Right atrium auricular region (tissue), 2 donors: ENCODE results near the gene TMEM201. TPM values are rescaled to one million over a fixed set of nuclear protein-coding genes. Genes with fewer than 3 reads are reported as not detected.
"Not testable (repeated sequence)": the region's sequence is repeated elsewhere in the genome, so short reads cannot be mapped to it uniquely, and the experiment has no call there.

Experiments used
- DNase-seq: peaks from one replicate; pipeline ENCODE4 v3.0.0-alpha.2; 2019; ENCODE audit warnings: low spot score
- H3K27ac ChIP-seq, 2 donors: fragments of 200-600 bp; sonication (generic); 1 replicate in 1 of 2; 2 replicates in 1 of 2; pipeline ENCODE4 v1.5.1; 2016 to 2019
- H3K27me3 ChIP-seq, 2 donors: fragments of 200-600 bp; sonication (generic); one replicate each; pipeline versions ENCODE4 v1.5.1 to v1.6.0; 2017 to 2019
- H3K36me3 ChIP-seq: fragments of 200-600 bp; sonication (generic); one replicate; pipeline ENCODE4 v1.5.1; 2016
- H3K4me1 ChIP-seq, 2 donors: fragments of 200-600 bp; sonication (generic); one replicate each; pipeline versions ENCODE4 v1.5.1 to v1.6.0; 2017 to 2019
- H3K4me3 ChIP-seq, 2 donors: fragments of 200-600 bp; sonication (generic); 1 replicate in 1 of 2; 2 replicates in 1 of 2; pipeline ENCODE4 v1.5.1; 2017 to 2019; ENCODE audit warnings: mild to moderate bottlenecking in 1 of 2, moderate library complexity in 1 of 2
- H3K9me3 ChIP-seq, 2 donors: fragments of 200-600 bp; sonication (generic); one replicate each; pipeline ENCODE4 v1.5.1; 2019
- total RNA-seq, 2 donors: library from RNA; depleted of rRNA; stranded (reverse); fragments of >200 nt; gene quantifications; one replicate each; pipeline ENCODE4 v1.1.0, GENCODE V29; 2016
- TF ChIP-seq, protein P1 (sequence below), 2 donors: fragments of 200-600 bp; sonication (generic); IDR thresholded peaks; one replicate each; pipeline ENCODE4 v1.5.1; 2019; ENCODE audit warnings: antibody characterized with exemption in 2 of 2

The TMEM201 gene
- total RNA-seq, 2 donors from 2014 or later, result 17.2 to 18.6 TPM

DNA sequence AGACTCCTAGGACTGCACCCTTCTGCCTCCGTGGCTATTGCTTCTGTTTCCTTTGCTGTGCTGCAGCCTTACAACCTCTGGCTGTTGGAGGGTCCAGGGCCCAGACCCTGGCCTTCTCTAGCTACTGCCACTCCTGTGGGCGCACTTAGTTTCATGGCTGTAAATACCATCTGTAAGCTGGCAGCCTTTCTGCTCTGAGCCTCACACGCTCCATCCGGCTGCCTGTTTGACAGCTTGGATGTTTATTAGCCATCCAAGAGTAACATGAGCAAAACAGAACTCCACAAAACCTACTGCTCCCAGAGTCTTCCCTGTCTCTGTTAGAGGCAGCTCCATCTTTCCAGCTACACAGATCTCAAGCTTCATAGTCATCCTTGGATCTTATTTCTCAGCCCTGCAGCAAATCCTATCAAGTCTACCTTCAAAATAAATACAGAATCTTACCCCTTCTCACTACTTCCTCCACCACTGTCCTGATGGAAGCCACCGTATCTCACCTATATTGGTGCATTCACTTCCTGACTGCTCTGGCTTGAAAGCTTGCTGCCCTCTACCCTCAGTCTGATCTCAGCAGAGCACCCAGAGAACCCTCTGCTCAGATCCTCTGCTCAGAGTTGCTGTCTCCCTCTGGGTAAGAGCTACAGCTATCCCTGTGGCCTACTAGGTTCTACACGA lies 30.3 kb upstream of the TMEM201 start:
- TF ChIP-seq, protein P1, sequence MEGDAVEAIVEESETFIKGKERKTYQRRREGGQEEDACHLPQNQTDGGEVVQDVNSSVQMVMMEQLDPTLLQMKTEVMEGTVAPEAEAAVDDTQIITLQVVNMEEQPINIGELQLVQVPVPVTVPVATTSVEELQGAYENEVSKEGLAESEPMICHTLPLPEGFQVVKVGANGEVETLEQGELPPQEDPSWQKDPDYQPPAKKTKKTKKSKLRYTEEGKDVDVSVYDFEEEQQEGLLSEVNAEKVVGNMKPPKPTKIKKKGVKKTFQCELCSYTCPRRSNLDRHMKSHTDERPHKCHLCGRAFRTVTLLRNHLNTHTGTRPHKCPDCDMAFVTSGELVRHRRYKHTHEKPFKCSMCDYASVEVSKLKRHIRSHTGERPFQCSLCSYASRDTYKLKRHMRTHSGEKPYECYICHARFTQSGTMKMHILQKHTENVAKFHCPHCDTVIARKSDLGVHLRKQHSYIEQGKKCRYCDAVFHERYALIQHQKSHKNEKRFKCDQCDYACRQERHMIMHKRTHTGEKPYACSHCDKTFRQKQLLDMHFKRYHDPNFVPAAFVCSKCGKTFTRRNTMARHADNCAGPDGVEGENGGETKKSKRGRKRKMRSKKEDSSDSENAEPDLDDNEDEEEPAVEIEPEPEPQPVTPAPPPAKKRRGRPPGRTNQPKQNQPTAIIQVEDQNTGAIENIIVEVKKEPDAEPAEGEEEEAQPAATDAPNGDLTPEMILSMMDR (IDR thresholded peaks at IDR 0.05), result no peak
- no peak for DNase-seq
- peaks cover 0 to 53% of the 10 kb centered on the region in 2 donors for H3K4me1 ChIP-seq

DNA sequence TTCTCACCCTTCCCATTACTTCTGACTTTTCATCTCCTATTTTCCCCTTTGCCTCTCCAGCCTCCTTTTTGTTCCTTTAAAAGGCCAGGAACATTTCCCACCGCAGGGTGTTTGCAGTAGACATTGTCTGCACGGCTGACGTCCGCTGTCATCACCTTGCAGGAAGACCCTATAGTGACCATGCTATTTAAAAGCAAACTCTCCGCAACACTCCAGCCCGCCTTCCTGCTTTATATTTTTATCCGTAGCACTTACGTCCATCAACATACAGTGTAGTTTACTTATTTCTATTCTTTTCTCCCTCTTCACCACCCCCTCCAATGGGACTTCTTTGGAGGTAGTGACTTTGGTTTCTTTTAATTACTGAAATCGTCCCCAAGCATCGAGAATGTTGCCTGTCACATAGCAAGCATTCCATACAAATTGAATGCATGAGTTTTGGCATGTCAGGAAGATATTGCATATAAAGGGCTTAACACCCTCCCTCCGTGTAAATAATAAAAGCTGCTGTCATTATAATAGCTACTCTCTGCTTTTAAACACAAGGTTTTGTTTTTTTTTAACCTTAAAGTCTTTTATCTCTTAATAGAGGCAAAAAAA lies 29.7 kb upstream of the TMEM201 start:
- Histone ChIP-seq H3K27me3 (no peaks in the 10 kb centered on the region), H3K36me3 (no peaks in the 10 kb centered on the region), H3K9me3 (no peaks in the 10 kb centered on the region), H3K27ac (peak overlapping the region; percentile 86 to 90), H3K4me1 (peaks cover 0 to 48% of the 10 kb centered on the region in 2 donors), H3K4me3 (no peak overlapping the region)
- TF ChIP-seq, protein P1 (IDR thresholded peaks at IDR 0.05), result no peak
- DNase-seq, result no peak

More for the DNA sequence above, 30.3 kb upstream of the TMEM201 start:
- no peaks in the 10 kb centered on the region for H3K9me3 ChIP-seq
- H3K27ac ChIP-seq, result peak overlapping the region; percentile 86 to 90
- no peaks in the 10 kb centered on the region for H3K27me3 ChIP-seq
- no peaks in the 10 kb centered on the region for H3K36me3 ChIP-seq
- peak overlapping the region in 1 of 2 donors; percentile 7 for H3K4me3 ChIP-seq

DNA sequence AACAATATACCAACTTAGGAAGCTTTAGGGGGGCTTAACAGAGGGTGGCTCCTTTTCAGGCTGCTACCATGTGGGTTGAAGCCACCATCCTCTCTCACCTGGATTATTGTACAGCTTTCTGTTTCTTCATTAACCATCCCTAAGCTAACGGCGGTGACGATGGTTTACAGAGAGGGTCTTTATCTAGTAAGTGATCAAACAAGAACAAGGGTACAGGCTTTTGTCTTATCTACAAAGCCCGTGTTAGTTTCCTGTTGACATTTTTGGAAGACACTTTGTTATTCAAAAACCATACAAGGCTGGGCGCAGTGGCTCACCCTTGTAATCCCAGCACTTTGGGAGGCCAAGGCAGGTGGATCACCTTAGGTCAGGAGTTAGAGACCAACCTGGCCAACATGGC lies 29.0 kb upstream of the TMEM201 start:
- DNase-seq, result no peak
- TF ChIP-seq, protein P1 (IDR thresholded peaks at IDR 0.05), result no peak
- Histone ChIP-seq H3K36me3 (no peaks in the 10 kb centered on the region), H3K9me3 (no peaks in the 10 kb centered on the region), H3K4me1 (peaks cover 0 to 42% of the 10 kb centered on the region in 2 donors), H3K4me3 (no peak overlapping the region), H3K27ac (peak overlapping the region; percentile 86 to 90), H3K27me3 (no peaks in the 10 kb centered on the region)

DNA sequence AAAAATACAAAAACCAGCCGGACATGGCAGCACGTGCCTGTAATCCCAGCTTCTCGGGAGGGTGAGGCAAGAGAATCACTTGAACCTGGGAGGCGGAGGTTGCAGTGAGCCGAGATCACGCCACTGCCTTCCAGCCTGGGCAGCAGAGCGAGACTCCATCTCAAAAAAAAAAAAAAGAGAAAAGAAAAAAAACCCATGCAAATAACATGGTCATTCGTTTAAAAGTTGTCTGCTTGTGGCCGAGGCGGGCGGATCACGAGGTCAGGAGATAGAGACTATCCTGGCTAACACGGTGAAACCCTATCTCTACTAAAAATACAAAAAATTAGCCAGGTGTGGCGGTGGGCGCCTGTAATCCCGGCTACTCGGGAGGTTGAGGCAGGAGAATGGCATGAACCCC lies 28.6 kb upstream of the TMEM201 start:
- not testable (repeated sequence) for DNase-seq, H3K4me3 ChIP-seq, H3K9me3 ChIP-seq, H3K36me3 ChIP-seq, H3K27me3 ChIP-seq
- peaks cover 0 to 41% of the 10 kb centered on the region in 2 donors for H3K4me1 ChIP-seq
- peak overlapping the region; percentile 86 to 90 for H3K27ac ChIP-seq

DNA sequence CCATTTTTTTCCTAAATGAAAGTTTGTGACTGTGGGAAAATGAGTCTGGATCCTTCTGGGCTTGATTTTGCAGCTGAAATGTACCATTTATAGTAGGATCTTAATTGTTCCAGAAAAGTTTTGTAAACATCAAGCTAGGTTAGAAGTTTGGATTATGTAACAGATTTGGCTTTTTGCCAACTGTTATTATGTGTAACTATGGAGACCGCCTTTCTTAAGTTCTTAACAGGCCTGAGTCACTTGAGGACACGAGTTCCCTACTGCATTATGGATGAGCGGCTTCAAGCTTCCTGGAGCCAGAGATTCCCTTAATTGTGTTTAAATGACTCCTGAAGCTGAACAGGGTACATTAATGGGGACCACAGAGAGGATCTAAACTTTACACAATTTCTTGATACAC lies 27.3 kb upstream of the TMEM201 start:
- no peaks in the 10 kb centered on the region for H3K27me3 ChIP-seq
- DNase-seq, result no peak
- H3K36me3 ChIP-seq, result no peaks in the 10 kb centered on the region
- no peak overlapping the region for H3K4me3 ChIP-seq
- peaks cover 0 to 42% of the 10 kb centered on the region in 2 donors for H3K4me1 ChIP-seq
- TF ChIP-seq, protein P1 (IDR thresholded peaks at IDR 0.05), result no peak
- no peaks in the 10 kb centered on the region for H3K9me3 ChIP-seq
- peak overlapping the region; percentile 15 to 26 for H3K27ac ChIP-seq

DNA sequence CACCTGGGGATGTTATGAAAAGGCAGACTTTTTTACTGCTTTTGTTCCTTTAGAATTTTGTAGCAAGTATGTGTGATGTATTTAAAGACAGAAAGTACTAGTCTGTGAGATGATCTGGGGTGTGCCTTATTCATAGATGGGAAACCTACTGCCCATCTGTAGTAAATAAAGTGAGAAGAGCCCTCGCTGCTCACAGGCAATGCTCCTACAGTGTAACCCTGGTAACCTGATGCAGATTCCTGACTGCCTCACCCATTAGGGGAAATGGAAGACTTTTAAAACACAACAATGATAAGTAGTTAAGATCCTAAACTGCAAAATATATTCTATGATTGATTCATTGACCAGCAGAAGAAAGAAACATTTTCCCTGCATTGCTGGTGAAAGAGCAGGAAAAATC lies 19.4 kb upstream of the TMEM201 start:
- Histone ChIP-seq H3K36me3 (peaks cover 4% of the 10 kb centered on the region), H3K4me3 (no peak overlapping the region), H3K27ac (no peak overlapping the region), H3K9me3 (no peaks in the 10 kb centered on the region), H3K4me1 (peaks cover 0 to 14% of the 10 kb centered on the region in 2 donors), H3K27me3 (no peaks in the 10 kb centered on the region)
- no peak for DNase-seq
- TF ChIP-seq, protein P1 (IDR thresholded peaks at IDR 0.05), result no peak

DNA sequence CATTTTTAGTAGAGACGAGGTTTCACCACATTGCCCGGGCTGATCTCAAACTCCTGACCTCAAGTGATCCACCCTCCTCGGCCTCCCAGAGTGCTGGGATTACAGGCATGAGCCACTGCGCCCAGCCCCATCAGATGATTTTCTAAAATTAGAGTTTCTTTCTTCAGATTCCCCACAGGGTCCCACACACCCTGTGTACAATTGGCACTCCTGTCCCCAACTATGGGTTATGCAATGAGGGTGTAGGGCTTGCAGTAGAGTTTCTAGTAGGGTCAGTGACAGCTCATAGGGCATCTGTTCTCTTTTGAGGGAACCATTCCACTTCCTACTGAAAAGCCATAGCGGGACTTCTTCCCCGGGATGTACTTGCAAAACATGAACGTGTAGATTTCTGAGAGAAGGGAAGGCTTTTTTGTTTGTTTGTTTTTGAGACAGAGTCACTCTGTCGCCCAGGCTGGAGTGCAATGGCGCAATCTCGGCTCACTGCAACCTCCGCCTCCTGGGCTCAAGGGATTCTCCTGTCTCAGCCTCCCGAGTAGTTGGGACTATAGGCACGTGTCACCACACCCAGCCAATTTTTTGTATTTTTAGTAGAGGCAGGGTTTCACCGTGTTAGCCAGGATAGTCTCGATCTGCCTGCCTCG lies 17.7 kb upstream of the TMEM201 start:
- not testable (repeated sequence) for H3K27ac ChIP-seq, H3K36me3 ChIP-seq, H3K4me3 ChIP-seq, H3K27me3 ChIP-seq, DNase-seq, H3K9me3 ChIP-seq
- H3K4me1 ChIP-seq, result peaks cover 0 to 11% of the 10 kb centered on the region in 2 donors
